GM12891 (cell line): ENCODE results near the gene PDHX.

ENCODE experiments used
- DNase-seq: peaks from one replicate; pipeline ENCODE4 v3.0.0; 2011; ENCODE audit warnings: low spot score; ENCODE audit not compliant: insufficient read length
- FAIRE-seq: peaks from 2 replicates; lab custom pipeline; 2011; peaks lifted over from hg19 to GRCh38; lab: Jason Lieb, UNC
- PAX5 ChIP-seq: IDR thresholded peaks from 2 replicates; pipeline ENCODE4 v1.6.1; 2011; ENCODE audit warnings: low read length, moderate library complexity, mild to moderate bottlenecking; ENCODE audit not compliant: insufficient read depth, severe bottlenecking
- POLR2A ChIP-seq: IDR thresholded peaks from 2 replicates; pipeline ENCODE4 v1.6.1; 2011; ENCODE audit warnings: low read depth, low read length, control low read depth
- POLR2AphosphoS5 ChIP-seq: IDR thresholded peaks from 2 replicates; pipeline ENCODE4 v1.6.1; 2011; ENCODE audit warnings: low read depth, low read length, control low read depth
- POU2F2 ChIP-seq: IDR thresholded peaks from 2 replicates; pipeline ENCODE4 v1.6.1; 2011; ENCODE audit warnings: low read depth, mild to moderate bottlenecking, control low read depth, low read length, moderate library complexity
- SPI1 ChIP-seq: IDR thresholded peaks from 2 replicates; pipeline ENCODE4 v1.6.1; 2011; ENCODE audit warnings: low read depth, low read length, control low read depth
- TAF1 ChIP-seq: IDR thresholded peaks from 2 replicates; pipeline ENCODE4 v1.6.1; 2011; ENCODE audit warnings: low read depth, low read length, control low read depth

PDHX gene

DNA sequence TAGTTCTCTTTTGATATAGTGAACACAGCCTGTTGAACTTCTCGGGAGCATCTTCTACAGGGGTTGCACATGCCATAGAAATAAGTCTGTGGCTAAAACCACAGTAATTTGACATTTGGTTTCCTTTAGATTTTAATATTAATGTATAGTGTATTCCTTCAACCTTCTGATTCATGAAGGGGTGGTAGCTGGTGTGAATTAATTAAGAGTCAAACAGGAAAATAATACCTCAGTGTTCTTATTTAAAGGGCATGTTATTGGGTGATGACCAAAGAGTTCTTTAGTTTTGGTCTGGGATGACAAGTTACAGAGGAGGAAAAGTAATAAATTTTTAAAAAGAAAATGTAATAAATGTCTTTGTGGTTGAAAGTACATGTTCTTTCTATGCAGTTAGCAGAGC is 86.8 kb downstream of the PDHX start:
- FAIRE-seq, result no peak
- TF ChIP-seq SPI1 (no peak), POU2F2 (no peak), POLR2A (no peak), POLR2AphosphoS5 (no peak), PAX5 (no peak), TAF1 (no peak)
- DNase-seq, result no peak

GRCh38 chr11:35003658-35004057 is 87.2 kb downstream of the PDHX start:
- TF ChIP-seq SPI1, result no peak
- no peak for TF ChIP-seq POLR2A
- FAIRE-seq (no peak), DNase-seq (no peak)

DNA sequence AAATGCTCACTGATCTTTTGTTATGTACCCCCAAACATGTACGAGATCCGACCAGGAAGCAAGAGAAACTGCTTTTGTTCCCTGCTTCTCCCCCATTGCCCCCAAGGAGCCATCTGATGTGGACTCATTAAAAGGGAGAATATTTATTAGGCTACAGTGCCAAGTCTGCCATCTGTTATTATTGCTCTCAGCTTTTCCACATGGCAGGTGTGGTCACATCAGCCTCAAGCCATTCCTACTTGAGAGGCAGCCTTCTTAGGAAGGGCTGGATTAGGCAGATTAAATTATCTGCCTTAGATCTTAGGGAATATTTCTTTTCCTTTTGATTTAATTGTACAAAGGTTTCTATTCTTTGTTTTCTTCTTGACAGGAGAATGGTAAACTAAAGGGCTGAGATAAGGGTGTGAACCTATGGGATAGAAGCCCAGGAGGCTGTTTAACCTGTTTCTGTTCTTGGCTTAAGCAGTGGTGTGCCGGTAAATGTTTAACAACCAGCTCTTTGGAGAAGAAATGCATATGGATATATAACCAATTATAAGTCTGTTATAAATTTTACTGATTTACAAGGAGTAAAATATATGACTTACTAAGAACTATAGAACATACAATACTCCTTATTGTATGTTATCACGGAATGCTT is 88.8 kb downstream of the PDHX start:
- FAIRE-seq, result no peak
- TF ChIP-seq PAX5 (no peak), POLR2A (no peak), TAF1 (no peak), POU2F2 (no peak), SPI1 (no peak), POLR2AphosphoS5 (no peak)
- DNase-seq, result no peak

- TF ChIP-seq POLR2A (no peak), PAX5 (peak; percentile 59), SPI1 (peak; percentile 98)
- FAIRE-seq (peak; percentile 86), DNase-seq (no peak)
Measured at GRCh38 chr11:35006389-35007128, 90.1 kb downstream of the PDHX start.

DNA sequence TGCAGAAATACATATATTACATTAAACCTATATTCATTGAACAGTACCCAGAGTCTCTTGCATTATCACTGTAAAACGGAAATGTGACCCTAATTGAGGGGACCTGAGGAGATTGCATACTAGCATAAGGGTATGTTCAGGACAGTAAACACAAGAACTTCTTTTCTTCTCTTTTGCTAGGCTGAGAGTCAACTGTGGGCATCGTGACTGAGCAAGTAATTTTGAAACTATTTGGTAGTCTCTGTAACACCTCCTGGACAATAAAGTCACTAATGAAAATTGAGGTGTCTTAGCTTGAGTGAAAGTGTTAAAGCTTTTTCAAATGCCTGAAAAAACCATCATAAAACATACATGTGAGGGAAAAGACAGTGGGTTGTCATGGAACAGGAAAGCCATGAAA is 90.9 kb downstream of the PDHX start:
- FAIRE-seq (peak; percentile 43), DNase-seq (no peak)
- TF ChIP-seq POLR2A (0 out of 2 replicates have a peak, but pooled peaks have one; percentile 12), POLR2AphosphoS5 (no peak), PAX5 (no peak), TAF1 (no peak), POU2F2 (0 out of 2 replicates have a peak, but pooled peaks have one; percentile 56)

DNA sequence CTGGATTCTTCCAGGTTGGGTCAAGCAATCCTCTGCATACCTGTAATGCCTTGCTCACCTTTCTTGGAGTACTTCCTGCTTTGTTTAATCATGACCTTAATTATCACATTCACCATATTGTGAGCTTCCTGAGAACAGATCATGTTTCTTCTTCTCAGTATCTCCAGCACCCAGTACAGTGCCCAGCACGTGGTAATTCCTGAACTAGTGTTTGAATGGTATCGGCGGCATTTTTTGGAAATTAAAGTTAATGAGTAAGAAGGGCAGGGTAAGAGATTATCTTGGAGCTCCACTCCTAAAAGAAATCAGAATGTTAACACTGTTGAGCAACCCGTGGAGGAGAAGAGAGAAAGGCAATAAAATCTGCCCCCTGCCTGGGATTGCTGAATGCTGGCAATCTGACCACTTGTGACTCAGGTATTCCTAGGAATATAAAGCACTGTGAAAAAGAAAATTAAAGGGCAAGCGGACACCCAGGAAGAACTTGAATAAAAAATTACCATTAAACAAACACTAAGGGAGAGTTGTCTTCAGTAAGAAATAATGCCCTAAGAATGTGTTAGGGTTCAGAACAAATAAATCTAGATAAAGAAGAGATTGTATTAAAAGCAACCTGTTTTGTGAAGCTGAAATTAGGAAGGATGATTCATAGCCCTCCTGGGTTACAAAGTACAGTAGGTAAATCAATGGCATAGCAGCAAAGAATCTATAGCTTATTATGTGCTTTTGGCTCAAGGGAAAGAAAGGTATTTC is 92.9 kb downstream of the PDHX start:
- TF ChIP-seq PAX5 (no peak), POU2F2 (no peak), TAF1 (no peak), POLR2AphosphoS5 (no peak), POLR2A (no peak), SPI1 (no peak)
- DNase-seq (no peak), FAIRE-seq (no peak)

DNA sequence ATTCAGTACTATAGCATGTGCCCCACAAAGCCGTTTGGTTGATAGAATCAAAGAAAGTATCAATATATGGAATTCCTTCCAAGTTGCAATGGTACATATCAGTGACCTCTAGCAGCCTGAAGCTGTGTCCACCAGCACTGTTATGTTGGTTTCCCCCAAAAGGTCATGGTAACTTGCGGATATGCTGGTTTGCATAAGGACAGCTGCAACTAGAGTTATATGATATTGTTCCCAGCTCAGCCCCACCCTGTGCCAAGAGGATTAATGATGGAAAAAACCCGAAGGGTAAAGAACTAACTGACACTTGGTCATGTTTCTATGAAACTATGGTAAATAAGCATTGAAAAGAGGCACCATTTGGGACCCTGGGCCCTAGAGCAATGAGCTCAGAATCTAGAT is 93.5 kb downstream of the PDHX start:
- TF ChIP-seq TAF1, result no peak
- no peak for TF ChIP-seq SPI1
- no peak for TF ChIP-seq PAX5
- FAIRE-seq, result no peak
- DNase-seq, result no peak

DNA sequence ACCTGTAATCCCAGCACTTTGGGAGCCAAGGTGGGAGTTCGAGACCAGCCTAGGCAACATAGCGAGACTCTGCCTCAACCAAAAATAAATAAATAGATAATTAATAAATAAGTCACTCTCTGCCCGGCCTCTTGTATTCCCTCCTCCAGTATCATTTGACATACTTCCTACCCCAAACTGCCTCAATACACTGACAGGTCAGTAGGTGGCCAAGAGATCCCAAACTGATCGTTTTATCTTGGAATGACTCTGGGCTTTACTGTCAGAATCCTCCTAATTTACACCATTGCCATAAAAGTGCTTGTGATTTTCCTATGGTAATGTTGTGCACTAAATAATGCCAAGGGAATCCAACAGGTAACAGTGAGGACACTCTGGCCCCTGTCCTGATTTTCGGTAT is 94.2 kb downstream of the PDHX start:
- DNase-seq (no peak), FAIRE-seq (no peak)
- TF ChIP-seq POLR2A, result no peak
- no peak for TF ChIP-seq POU2F2
- TF ChIP-seq POLR2AphosphoS5, result no peak
- TF ChIP-seq TAF1, result no peak
- no peak for TF ChIP-seq PAX5
- TF ChIP-seq SPI1, result no peak

DNA sequence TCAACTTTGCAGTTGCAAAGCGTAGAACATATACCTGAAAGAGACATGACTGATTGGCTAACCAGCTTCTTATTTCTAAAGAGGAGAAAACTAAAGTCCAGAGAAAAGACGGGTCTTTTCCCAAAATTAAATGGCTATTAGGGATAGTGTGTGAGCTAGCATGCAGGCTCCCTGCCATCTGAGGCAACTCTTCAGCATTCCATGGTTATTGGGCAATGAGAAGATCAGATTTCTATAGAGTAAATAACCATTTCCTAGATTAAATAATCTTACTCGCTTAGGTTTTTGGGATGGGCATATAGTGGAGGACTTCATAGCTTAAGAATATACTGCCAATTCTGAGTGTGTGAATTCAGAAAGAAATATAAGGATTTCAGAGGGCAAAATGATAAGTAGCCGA is 95.0 kb downstream of the PDHX start:
- DNase-seq (no peak), FAIRE-seq (no peak)
- no peak for TF ChIP-seq POLR2AphosphoS5
- no peak for TF ChIP-seq TAF1
- TF ChIP-seq SPI1, result no peak
- no peak for TF ChIP-seq PAX5
- no peak for TF ChIP-seq POLR2A
- TF ChIP-seq POU2F2, result no peak

GRCh38 chr11:35011944-35012343 is 95.5 kb downstream of the PDHX start:
- no peak for FAIRE-seq
- no peak for DNase-seq
- TF ChIP-seq TAF1 (no peak), SPI1 (no peak), POLR2A (no peak), POLR2AphosphoS5 (no peak), PAX5 (no peak), POU2F2 (no peak)
